ENCODE measurements around the gene GKN2.

Gene GKN2

GRCh38 chr2:68938938-68939337 is 13.8 kb downstream of the GKN2 start:
- no peak for TF ChIP-seq CTCF (IDR thresholded peaks at IDR 0.05)

- no peak for TF ChIP-seq CTCF (IDR thresholded peaks at IDR 0.05)
Observed at GRCh38 chr2:68937346-68938055, 15.2 kb downstream of the GKN2 start.

GRCh38 chr2:68936889-68937288 is 15.8 kb downstream of the GKN2 start:
- no peak for TF ChIP-seq CTCF (IDR thresholded peaks at IDR 0.05)

- no peak for TF ChIP-seq CTCF (IDR thresholded peaks at IDR 0.05)
Observed at GRCh38 chr2:68936427-68936826, 16.3 kb downstream of the GKN2 start.

- TF ChIP-seq CTCF (IDR thresholded peaks at IDR 0.05): no peak
Observed at GRCh38 chr2:68935471-68935870, 17.2 kb downstream of the GKN2 start.

GRCh38 chr2:68934021-68934420 is 18.7 kb downstream of the GKN2 start:
- no peak for TF ChIP-seq CTCF (IDR thresholded peaks at IDR 0.05)

- no peak for TF ChIP-seq CTCF (IDR thresholded peaks at IDR 0.05)
Observed at GRCh38 chr2:68932402-68932801, 20.3 kb downstream of the GKN2 start.

- no peak for TF ChIP-seq CTCF (IDR thresholded peaks at IDR 0.05)
Observed at GRCh38 chr2:68931799-68932198, 20.9 kb downstream of the GKN2 start.

Measured in LNCAP (cell line).